HepG2 (cell line): ENCODE data around the gene KDM8. TPM values are rescaled to one million over a fixed set of nuclear protein-coding genes. Genes with fewer than 3 reads are reported as not detected.

Experiments
- ATAC-seq: fragments of 200-7000 bp; cut with Tn5 transposase; 3 replicates; pipeline ENCODE4 v1.9.1; 2020; ENCODE audit warnings: mild to moderate bottlenecking, moderate library complexity
- BruUV-seq: library from RNA; stranded (reverse); fragments of 400-500 nt; replicated peaks from 2 replicates; lab custom pipeline; 2021; lab: Mats Ljungman, UMichigan
- CTCF ChIA-PET: fragments of 300-600 bp; formaldehyde crosslinking; extraction: SDS; loops from one replicate; lab custom pipeline; 2021; ENCODE audit warnings: low total read pairs, inconsistent platforms, low intra/inter-chr PET ratio; lab: Yijun Ruan, JAX
- POLR2A ChIA-PET: fragments of 350-600 bp; sonication (Branson Sonifier 250); formaldehyde crosslinking; loops from one replicate; lab custom pipeline; 2020; ENCODE audit warnings: antibody characterized with exemption, inconsistent platforms; lab: Yijun Ruan, JAX
- DNase-seq: peaks from one replicate; pipeline ENCODE4 v3.0.0-alpha.2; 2015; ENCODE audit warnings: low spot score
- FAIRE-seq: peaks from 3 replicates; lab custom pipeline; 2011; peaks lifted over from hg19 to GRCh38; lab: Jason Lieb, UNC
- H2AFZ ChIP-seq: one replicate; pipeline ENCODE4 v1.6.1; 2011; ENCODE audit warnings: low read length, inconsistent platforms
- H3K27ac ChIP-seq: fragments of 300-600 bp; 3 replicates; pipeline ENCODE4 v1.8.0; 2011; ENCODE audit warnings: mixed run types, mild to moderate bottlenecking, mixed read lengths, low read length, inconsistent platforms; ENCODE audit not compliant: insufficient read depth; ENCODE audit errors: extremely low read length
- H3K27me3 ChIP-seq, 2 experiments: fragments of 200-600 bp in 1 of 2; 2 replicates in 1 of 2; 3 replicates in 1 of 2; pipeline versions ENCODE4 v1.6.0 to v1.8.0; 2011; ENCODE audit warnings: low read length in 2 of 2, mild to moderate bottlenecking in 2 of 2, moderate library complexity in 2 of 2, inconsistent platforms in 1 of 2; ENCODE audit not compliant: insufficient read depth in 2 of 2, control insufficient read depth in 1 of 2
- H3K36me3 ChIP-seq, 2 experiments: fragments of 200-600 bp in 1 of 2; replicated peaks in 1 of 2; 2 replicates in 1 of 2; 3 replicates in 1 of 2; pipeline versions ENCODE4 v1.5.1 to v1.8.0; 2011; ENCODE audit warnings: low read length in 2 of 2, inconsistent platforms in 1 of 2; ENCODE audit not compliant: insufficient read depth in 2 of 2, control insufficient read depth in 1 of 2
- H3K4me1 ChIP-seq: 2 replicates; pipeline ENCODE4 v1.5.1; 2012; ENCODE audit warnings: low read length, inconsistent platforms; ENCODE audit not compliant: insufficient read depth
- H3K4me2 ChIP-seq: 2 replicates; pipeline ENCODE4 v1.6.0; 2011; ENCODE audit warnings: low read depth, low read length, inconsistent platforms
- H3K4me3 ChIP-seq, 3 experiments: fragments of 200-600 bp in 1 of 3; sonication (generic), shearing (Covaris generic) in 1 of 3; replicated peaks in 1 of 3; 2 replicates each; pipeline ENCODE4 v1.5.1; 2011 to 2016; ENCODE audit warnings: low read length in 3 of 3, inconsistent platforms in 2 of 3, low read depth in 2 of 3, mild to moderate bottlenecking in 2 of 3, control low read depth in 1 of 3, mixed read lengths in 1 of 3; ENCODE audit not compliant: insufficient read depth in 1 of 3
- H3K79me2 ChIP-seq: one replicate; pipeline ENCODE4 v1.6.1; 2011; ENCODE audit warnings: low read length, inconsistent platforms; ENCODE audit not compliant: insufficient read depth
- H3K9ac ChIP-seq: 2 replicates; pipeline ENCODE4 v1.6.0; 2011; ENCODE audit warnings: mild to moderate bottlenecking, low read depth, low read length, inconsistent platforms; ENCODE audit not compliant: insufficient read depth
- H3K9me3 ChIP-seq: 2 replicates; pipeline ENCODE4 v1.5.1; 2012; ENCODE audit warnings: mild to moderate bottlenecking, low read length
- H4K20me1 ChIP-seq: 2 replicates; pipeline ENCODE4 v1.6.0; 2011; ENCODE audit warnings: inconsistent platforms, mild to moderate bottlenecking, low read length, moderate library complexity; ENCODE audit not compliant: insufficient read depth
- AGO1 ChIP-seq: fragments of 200-400 bp; formaldehyde crosslinking; IDR thresholded peaks from 2 replicates; pipeline ENCODE4 v1.6.1; 2017; ENCODE audit warnings: mild to moderate bottlenecking, low read depth, low read length, moderate library complexity; ENCODE audit not compliant: poor library complexity, severe bottlenecking
- HCFC1 ChIP-seq: fragments of 150-350 bp; IDR thresholded peaks from 2 replicates; pipeline ENCODE4 v1.6.1; 2014; ENCODE audit warnings: low read depth, low read length
- MEF2D ChIP-seq: sonication (generic); formaldehyde crosslinking; IDR thresholded peaks from 2 replicates; pipeline ENCODE4 v1.5.1; 2020; ENCODE audit warnings: mild to moderate bottlenecking, missing genetic modification reagents
- RORA ChIP-seq: sonication (generic); formaldehyde crosslinking; IDR thresholded peaks from 2 replicates; pipeline ENCODE4 v1.5.0; 2020; ENCODE audit warnings: mild to moderate bottlenecking, missing genetic modification reagents, moderate library complexity
- TARDBP ChIP-seq: sonication (generic); formaldehyde crosslinking; IDR thresholded peaks from 2 replicates; pipeline ENCODE4 v1.8.0; 2022; ENCODE audit warnings: mild to moderate bottlenecking, missing genetic modification reagents
- TEAD2 ChIP-seq: sonication (generic); formaldehyde crosslinking; IDR thresholded peaks from 2 replicates; pipeline ENCODE4 v1.9.0; 2021; ENCODE audit warnings: missing genetic modification reagents
- ZBTB10 ChIP-seq: sonication (generic); formaldehyde crosslinking; IDR thresholded peaks from 2 replicates; pipeline ENCODE4 v1.4.0; 2020; ENCODE audit warnings: missing genetic modification reagents, borderline replicate concordance
- WGBS: methylation state at CpG from one replicate; pipeline ENCODE4 v1.1.6; 2017; ENCODE audit warnings: low lambda C conversion rate; 5-methylcytosine and 5-hydroxymethylcytosine counted together
- in situ Hi-C: cut with HindIII; loops from 2 replicates; pipeline ENCODE4 v1.10.0; 2017; ENCODE audit warnings: low pct_unique_long_range_greater_than_20kb; ENCODE audit not compliant: extremely low pct_ligation_motif_present
- intact Hi-C: fragments of 100-400 bp; cut with micrococcal nuclease; formaldehyde crosslinking; loops from one replicate; pipeline ENCODE4 v1.10.0; 2022; ENCODE audit not compliant: unreplicated experiment
- polyA plus RNA-seq, 8 experiments: library from polyadenylated mRNA; depleted of rRNA in 3 of 8; stranded (reverse) in 7 of 8; unstranded in 1 of 8; fragments of >200 nt; fragmentation: Illumina TruSeq in 4 of 8; extraction: Trizol in 4 of 8; gene quantifications; 2 replicates each; pipeline versions ENCODE4 v1.2.1 to v1.2.3, GENCODE V29; 2011 to 2016; ENCODE audit warnings: low read depth in 4 of 8, missing spikeins in 1 of 8, mixed read lengths in 1 of 8; ENCODE audit not compliant: insufficient read depth in 1 of 8
- total RNA-seq, 5 experiments: library from RNA; depleted of rRNA; stranded (reverse); fragments of >200 nt; fragmentation: Illumina TruSeq; extraction: Trizol; gene quantifications; 2 replicates each; pipeline ENCODE4 v1.2.3, GENCODE V29; 2016; ENCODE audit warnings: low read depth in 1 of 5
- TF ChIP-seq, protein P1 (sequence below): sonication (generic); formaldehyde crosslinking; IDR thresholded peaks from 2 replicates; pipeline ENCODE4 v1.4.0; 2020; ENCODE audit warnings: mild to moderate bottlenecking, missing genetic modification reagents

The KDM8 gene
- total and polyA plus RNA-seq, 2 of the 13 experiments (the other 11 are each of a cell fraction or from before 2014, with no cell fraction given), result 3.3 to 8.6 TPM

DNA sequence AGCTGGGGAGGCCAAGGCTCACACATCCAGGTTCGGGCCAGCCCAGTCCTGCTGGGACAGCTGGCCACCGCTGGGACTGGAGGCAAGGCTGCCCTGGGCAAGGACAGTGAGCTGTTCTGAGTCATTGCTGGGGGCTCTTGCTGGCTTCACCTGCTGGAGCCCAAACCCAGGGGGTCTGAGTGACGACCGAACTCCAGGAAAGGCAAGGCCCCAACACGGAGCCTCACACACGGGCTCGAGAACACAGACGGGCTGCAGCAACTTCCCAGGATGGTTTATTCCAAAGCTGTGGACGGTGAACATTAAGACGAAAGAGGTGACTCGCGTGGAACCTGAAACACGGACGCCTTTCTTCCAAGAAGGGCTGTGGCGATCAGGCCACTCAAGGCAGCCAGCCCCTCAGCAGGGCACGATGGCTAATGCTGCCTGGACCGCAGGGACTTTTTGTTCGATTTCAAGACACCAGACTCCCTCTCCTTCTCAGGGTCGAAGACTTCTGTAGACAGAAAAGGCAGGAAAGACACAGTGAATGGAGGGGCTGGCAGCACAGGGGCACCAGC is 21.5 kb downstream of the KDM8 start:
- Histone ChIP-seq H3K27me3 (no peaks in the 10 kb centered on the region), H3K36me3 (peaks cover 5 to 8% of the 10 kb centered on the region in 2 experiments; a peak in 3 of 5 replicates), H3K27ac (no peak overlapping the region), H3K4me3 (no peak overlapping the region), H3K4me1 (no peaks in the 10 kb centered on the region), H3K9me3 (no peaks in the 10 kb centered on the region), H2AFZ (no peak overlapping the region), H3K79me2 (no peaks in the 10 kb centered on the region), H4K20me1 (no peaks in the 10 kb centered on the region), H3K4me2 (no peak overlapping the region), H3K9ac (no peak overlapping the region)
- TF ChIP-seq ZBTB10 (CRISPR knock-in tag), result no peak
- no peak for TF ChIP-seq TEAD2 (CRISPR knock-in tag)
- TF ChIP-seq, protein P1, sequence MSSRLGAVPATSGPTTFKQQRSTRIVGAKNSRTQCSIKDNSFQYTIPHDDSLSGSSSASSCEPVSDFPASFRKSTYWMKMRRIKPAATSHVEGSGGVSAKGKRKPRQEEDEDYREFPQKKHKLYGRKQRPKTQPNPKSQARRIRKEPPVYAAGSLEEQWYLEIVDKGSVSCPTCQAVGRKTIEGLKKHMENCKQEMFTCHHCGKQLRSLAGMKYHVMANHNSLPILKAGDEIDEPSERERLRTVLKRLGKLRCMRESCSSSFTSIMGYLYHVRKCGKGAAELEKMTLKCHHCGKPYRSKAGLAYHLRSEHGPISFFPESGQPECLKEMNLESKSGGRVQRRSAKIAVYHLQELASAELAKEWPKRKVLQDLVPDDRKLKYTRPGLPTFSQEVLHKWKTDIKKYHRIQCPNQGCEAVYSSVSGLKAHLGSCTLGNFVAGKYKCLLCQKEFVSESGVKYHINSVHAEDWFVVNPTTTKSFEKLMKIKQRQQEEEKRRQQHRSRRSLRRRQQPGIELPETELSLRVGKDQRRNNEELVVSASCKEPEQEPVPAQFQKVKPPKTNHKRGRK (CRISPR knock-in tag), result no peak
- no peak for TF ChIP-seq HCFC1
- TF ChIP-seq MEF2D (CRISPR knock-in tag), result no peak
- TF ChIP-seq RORA (CRISPR knock-in tag), result no peak
- no peak for TF ChIP-seq TARDBP (CRISPR knock-in tag)
- peak; percentile 4 for TF ChIP-seq AGO1
- POLR2A ChIA-PET, result interaction anchor here (1.5 kb wide), 1 partner anchor 21 kb away, joined by 10 read pairs; the partner anchor contains the start of gene KDM8
- DNase-seq (no peak), FAIRE-seq (no peak), ATAC-seq (peak; percentile 8; the same call in 2 of the 3 replicates)
- CTCF ChIA-PET, result no interaction called here
- intact Hi-C loops, result no loop called here
- 88% methylated on average over 17 of the region's 19 CpGs for WGBS
- no TSS peak for BruUV-seq
- in situ Hi-C loops, result no loop called here
